ENCODE data around the gene RNF123. TPM values are rescaled to one million over a fixed set of nuclear protein-coding genes. Genes with fewer than 3 reads are reported as not detected.

RNF123 gene
- 50.7 and 57.5 TPM in 2 replicates for total RNA-seq
- 43.1 TPM for polyA plus RNA-seq (2012)

DNA sequence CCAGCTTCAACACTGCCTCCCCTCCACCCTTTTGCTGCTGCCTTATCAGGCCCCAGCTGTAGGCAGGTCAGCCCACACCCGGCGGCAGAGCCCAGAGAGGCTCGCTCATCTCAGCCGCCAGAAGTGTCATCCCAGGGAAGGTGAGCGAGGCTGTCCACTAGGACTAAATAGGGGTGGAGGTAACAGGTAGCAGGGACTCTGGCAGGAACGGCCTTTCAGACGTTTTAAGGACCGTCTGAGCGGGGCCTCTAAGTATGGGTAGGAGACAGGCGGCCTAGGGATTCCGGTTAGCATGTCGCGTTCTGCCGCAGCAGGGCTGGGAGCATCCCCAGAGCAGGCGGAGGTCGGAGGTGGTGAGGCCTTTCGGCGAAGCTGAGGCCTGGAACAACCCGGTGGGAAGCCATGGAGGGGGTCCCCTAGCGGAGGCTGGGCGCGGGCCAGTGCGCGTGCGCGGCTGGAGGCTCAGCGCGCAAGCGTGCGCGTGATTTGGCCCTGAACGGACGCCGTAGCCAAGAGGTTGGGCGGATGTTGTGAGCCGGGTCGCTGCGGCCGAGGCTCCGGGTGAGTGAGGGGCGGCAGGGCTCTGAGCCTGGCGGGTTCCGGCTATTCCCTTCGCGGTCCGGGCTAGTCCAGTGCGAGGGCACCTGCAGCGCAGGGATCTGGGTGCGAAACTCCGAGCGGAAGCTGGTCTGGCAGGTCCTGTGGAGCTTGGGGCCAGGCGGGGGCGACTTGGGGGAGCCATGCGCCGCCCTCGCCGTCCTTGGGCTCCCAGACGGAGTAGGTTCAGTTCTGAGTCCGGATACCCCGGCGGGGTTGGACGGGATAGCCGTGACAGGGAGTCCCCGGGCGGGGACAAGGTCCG is at the start of gene RNF123, which contains the start of gene MST1:
RNF123 (plus strand) TSS at position 512 of the 862 bp plus-strand sequence. CDS start 1,609 bp downstream, outside the sequence.
MST1 (minus strand) TSS at position 429 of the 862 bp plus-strand sequence. CDS start 783 bp downstream, outside the sequence.
- DNase-seq (ENCODE audit: low read depth): peak; percentile 94

- no peak for DNase-seq (ENCODE audit: low read depth)
These were observed 48.1 kb upstream of the RNF123 start for GRCh38 chr3:49641292-49641691.

- DNase-seq (ENCODE audit: low read depth): peak; percentile 52
These were observed 47.2 kb upstream of the RNF123 start for GRCh38 chr3:49641921-49642707.

DNA sequence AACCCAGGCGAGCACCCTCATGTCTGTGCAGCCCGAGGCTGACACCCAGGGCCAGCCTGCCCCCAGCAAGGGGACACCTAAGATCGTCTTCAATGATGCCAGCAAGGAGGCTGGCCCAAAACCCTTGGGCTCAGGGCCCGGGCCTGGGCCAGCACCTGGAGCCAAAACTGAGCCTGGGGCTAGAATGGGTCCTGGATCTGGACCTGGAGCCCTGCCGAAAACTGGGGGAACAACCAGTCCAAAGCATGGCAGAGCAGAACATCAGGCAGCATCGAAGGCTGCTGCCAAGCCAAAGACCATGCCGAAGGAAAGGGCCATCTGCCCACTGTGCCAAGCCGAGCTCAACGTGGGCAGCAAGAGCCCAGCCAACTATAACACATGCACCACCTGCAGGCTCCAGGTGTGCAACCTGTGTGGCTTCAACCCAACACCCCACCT is 46.6 kb upstream of the RNF123 start:
- DNase-seq (ENCODE audit: low read depth): no peak

GRCh38 chr3:49644684-49645083 is 44.7 kb upstream of the RNF123 start:
- no peak for DNase-seq (ENCODE audit: low read depth)

- no peak for DNase-seq (ENCODE audit: low read depth)
These were observed 43.1 kb upstream of the RNF123 start for GRCh38 chr3:49646236-49646635.

DNA sequence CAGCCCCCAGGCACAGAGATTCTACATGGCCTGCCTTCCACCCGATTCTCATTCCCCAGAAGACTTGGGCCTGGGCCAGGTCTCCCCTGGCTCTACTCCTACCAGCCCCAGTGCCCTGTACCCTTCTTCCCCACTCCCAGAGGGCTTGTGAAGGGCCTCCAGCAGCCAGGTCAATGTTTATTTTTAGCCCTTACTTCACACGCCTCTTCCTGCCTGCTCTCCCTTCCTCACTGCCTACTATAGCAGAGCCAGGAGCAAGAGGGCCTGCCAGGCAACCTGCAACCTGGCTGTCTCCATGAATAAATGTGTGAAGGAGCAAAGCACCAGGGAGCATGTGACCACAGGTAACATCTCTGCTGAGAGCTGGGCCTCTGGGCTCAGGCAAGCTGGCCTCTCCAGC is 41.6 kb upstream of the RNF123 start:
- DNase-seq (ENCODE audit: low read depth): peak; percentile 61

- no peak for DNase-seq (ENCODE audit: low read depth)
These were observed 40.9 kb upstream of the RNF123 start for GRCh38 chr3:49648354-49649019.

DNA sequence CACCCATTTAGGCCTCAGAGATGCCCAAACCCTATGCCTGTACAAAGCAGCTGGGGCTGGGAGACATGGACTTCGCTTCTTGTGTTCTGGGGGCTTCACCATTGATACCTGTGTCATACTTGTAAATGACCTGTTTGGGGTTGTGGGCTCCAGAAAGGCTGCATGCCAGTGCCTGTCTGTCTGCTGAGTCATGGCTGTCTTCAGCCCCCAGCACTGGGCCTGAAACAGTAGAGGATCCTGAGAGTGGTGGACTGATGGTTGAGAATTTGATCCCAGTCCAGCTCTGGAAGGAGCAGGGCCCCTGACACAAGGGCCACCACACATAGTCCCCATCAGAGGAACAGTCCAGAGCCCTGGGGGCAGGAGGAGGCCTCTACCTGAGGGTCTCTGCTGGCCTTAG is 39.8 kb upstream of the RNF123 start:
- no peak for DNase-seq (ENCODE audit: low read depth)

- DNase-seq (ENCODE audit: low read depth): no peak
These were observed 39.2 kb upstream of the RNF123 start for GRCh38 chr3:49650177-49650576.

GRCh38 chr3:49650637-49651036 is 38.7 kb upstream of the RNF123 start:
- no peak for DNase-seq (ENCODE audit: low read depth)

DNA sequence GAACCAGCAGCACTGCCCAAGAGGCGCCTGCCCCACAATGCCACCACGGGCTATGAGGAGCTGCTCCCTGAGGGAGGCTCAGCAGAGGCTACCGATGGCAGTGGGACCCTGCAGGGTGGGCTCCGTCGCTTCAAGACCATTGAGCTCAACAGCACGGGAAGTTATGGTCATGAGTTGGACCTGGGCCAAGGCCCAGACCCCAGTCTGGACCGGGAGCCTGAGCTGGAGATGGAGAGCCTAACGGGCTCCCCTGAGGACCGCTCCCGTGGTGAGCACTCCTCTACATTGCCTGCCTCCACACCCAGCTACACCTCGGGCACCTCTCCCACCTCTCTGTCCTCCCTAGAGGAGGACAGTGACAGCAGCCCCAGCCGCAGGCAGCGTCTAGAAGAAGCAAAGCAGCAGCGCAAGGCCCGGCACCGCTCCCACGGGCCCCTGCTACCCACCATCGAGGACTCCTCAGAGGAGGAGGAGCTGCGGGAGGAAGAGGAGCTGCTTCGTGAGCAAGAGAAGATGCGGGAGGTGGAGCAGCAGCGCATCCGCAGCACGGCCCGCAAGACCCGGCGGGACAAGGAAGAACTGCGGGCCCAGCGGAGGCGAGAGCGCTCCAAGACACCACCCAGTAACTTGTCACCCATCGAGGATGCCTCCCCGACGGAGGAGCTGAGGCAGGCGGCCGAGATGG is 37.0 kb upstream of the RNF123 start:
- no peak for DNase-seq (ENCODE audit: low read depth)

GRCh38 chr3:49652903-49653415 is 36.4 kb upstream of the RNF123 start:
- DNase-seq (ENCODE audit: low read depth): no peak

- DNase-seq (ENCODE audit: low read depth): peak; percentile 45
These were observed 35.7 kb upstream of the RNF123 start for GRCh38 chr3:49653621-49654020.

- DNase-seq (ENCODE audit: low read depth): no peak
These were observed 35.1 kb upstream of the RNF123 start for GRCh38 chr3:49654176-49654825.

- DNase-seq (ENCODE audit: low read depth): peak; percentile 93
These were observed 34.3 kb upstream of the RNF123 start for GRCh38 chr3:49654955-49655556.

DNA sequence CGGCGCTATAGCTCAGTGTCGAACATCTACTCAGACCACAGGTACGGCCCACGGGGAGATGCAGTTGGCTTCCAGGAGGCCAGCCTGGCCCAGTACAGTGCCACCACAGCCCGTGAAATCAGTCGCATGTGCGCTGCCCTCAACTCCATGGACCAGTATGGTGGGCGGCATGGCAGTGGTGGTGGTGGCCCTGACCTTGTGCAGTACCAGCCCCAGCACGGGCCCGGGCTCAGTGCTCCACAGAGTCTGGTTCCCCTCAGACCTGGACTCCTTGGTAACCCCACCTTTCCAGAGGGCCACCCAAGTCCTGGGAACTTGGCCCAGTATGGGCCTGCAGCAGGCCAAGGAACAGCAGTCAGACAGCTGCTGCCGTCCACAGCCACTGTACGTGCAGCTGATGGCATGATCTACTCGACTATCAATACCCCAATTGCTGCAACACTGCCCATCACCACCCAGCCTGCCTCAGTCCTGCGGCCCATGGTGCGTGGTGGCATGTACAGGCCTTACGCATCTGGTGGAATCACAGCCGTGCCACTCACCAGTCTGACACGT is 33.5 kb upstream of the RNF123 start:
- DNase-seq (ENCODE audit: low read depth): no peak

DNA sequence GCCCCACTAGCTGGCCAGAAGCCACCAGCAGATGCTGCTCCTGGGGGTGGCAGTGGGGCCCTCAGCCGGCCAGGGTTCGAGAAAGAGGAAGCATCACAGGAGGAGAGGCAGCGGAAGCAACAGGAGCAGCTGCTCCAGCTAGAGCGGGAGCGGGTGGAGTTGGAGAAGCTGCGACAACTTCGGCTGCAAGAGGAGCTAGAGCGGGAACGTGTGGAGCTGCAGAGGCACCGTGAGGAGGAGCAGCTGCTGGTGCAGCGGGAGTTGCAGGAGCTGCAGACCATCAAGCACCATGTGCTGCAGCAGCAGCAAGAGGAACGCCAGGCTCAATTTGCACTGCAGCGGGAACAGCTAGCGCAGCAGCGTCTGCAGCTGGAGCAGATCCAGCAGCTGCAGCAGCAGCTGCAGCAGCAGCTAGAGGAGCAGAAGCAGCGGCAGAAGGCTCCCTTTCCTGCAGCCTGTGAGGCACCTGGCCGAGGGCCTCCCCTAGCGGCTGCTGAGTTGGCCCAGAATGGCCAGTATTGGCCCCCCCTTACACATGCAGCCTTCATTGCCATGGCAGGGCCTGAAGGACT is 32.7 kb upstream of the RNF123 start:
- DNase-seq (ENCODE audit: low read depth): peak; percentile 41

Measured in myocyte (in vitro differentiated cells).